GM04503 (cell line): Measurements from ENCODE around the gene MAP3K14.
"Not testable (repeated sequence)": the region's sequence is repeated elsewhere in the genome, so short reads cannot be mapped to it uniquely, and the experiment has no call there.

Source experiments
- DNase-seq: peaks from one replicate; pipeline ENCODE4 v3.0.0-alpha.2; 2012; ENCODE audit warnings: low read depth

MAP3K14 gene

GRCh38 chr17:45316434-45317110 lies at the start of gene MAP3K14:
Gene MAP3K14, minus strand, starts transcription at chr17:45317020. Its CDS starts 26,275 bp downstream, at chr17:45290745.
- DNase-seq, result no peak

GRCh38 chr17:45366049-45366448 lies 49.2 kb upstream of the MAP3K14 start:
- DNase-seq, result no peak

GRCh38 chr17:45364531-45365390 lies 47.9 kb upstream of the MAP3K14 start:
- no peak for DNase-seq

- no peak for DNase-seq
Measured at GRCh38 chr17:45363498-45363897, 46.7 kb upstream of the MAP3K14 start.

- no peak for DNase-seq
Measured at GRCh38 chr17:45361976-45362375, 45.2 kb upstream of the MAP3K14 start.

GRCh38 chr17:45361451-45361850 lies 44.6 kb upstream of the MAP3K14 start:
- no peak for DNase-seq

- no peak for DNase-seq
Measured at GRCh38 chr17:45357364-45357997, 40.7 kb upstream of the MAP3K14 start.

GRCh38 chr17:45355087-45355486 lies 38.3 kb upstream of the MAP3K14 start:
- no peak for DNase-seq

- no peak for DNase-seq
Measured at GRCh38 chr17:45353043-45353442, 36.2 kb upstream of the MAP3K14 start.

GRCh38 chr17:45351831-45352230 lies 35.0 kb upstream of the MAP3K14 start:
- no peak for DNase-seq

GRCh38 chr17:45347444-45347843 lies 30.6 kb upstream of the MAP3K14 start:
- DNase-seq, result no peak

- no peak for DNase-seq
Measured at GRCh38 chr17:45346216-45347015, 29.6 kb upstream of the MAP3K14 start.

- DNase-seq, result peak; percentile 97
Measured at GRCh38 chr17:45345554-45346215, 28.9 kb upstream of the MAP3K14 start.

GRCh38 chr17:45345246-45345553 lies 28.4 kb upstream of the MAP3K14 start:
- DNase-seq, result no peak

GRCh38 chr17:45343967-45344664 lies 27.3 kb upstream of the MAP3K14 start:
- DNase-seq, result not testable (repeated sequence)

- no peak for DNase-seq
Measured at GRCh38 chr17:45342871-45343526, 26.2 kb upstream of the MAP3K14 start.

- no peak for DNase-seq
Measured at GRCh38 chr17:45342306-45342705, 25.5 kb upstream of the MAP3K14 start.

GRCh38 chr17:45341533-45342158 lies 24.8 kb upstream of the MAP3K14 start:
- DNase-seq, result peak; percentile 74

- DNase-seq, result no peak
Measured at GRCh38 chr17:45339646-45340605, 23.1 kb upstream of the MAP3K14 start.
